ENCODE measurements around the gene CARMIL3.

Gene CARMIL3

DNA sequence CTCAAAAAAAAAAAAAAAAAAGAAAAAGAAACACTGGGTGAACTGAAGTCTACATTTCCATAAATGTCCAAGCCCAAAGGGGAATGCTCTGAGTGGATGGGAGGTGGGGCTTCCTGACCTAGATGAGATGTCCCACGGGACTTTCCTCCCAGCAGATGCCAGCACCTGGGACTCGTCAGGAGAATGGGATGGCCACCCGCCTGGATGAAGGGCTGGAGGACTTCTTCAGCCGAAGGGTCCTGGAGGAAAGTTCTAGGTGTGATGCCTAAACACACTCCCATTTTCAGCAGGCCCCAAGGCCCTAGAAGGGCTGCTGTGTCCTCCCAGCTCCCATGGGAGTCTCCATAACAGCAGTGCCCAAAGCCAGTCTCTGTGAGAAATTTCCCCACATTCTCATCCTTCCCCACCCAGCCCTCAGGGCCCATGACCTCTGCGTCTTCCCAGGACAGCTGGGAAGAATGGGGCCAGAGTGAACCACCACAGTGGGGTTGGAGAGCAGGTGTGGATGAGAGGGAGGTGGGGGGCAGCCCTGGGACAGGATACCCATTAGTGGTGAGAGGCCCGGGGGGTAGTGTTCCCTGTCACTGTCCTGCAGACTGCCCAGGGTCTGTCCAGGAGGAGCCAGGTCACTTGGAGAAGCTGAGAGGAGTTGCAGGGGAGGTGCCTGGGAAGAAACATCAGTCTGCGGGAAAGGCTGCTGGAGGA lies 12.4 kb downstream of the CARMIL3 start:
- Histone ChIP-seq H3K4me3 (ENCODE audit: low read length) (no peak overlapping the region), H4K20me1 (ENCODE audit: insufficient read depth, low read length) (no peaks in the 10 kb centered on the region), H2AFZ (ENCODE audit: low read depth, low read length) (no peak overlapping the region), H3K79me2 (ENCODE audit: low read length) (no peaks in the 10 kb centered on the region), H3K27me3 (ENCODE audit: low read depth, low read length) (no peaks in the 10 kb centered on the region), H3K9me3 (ENCODE audit: insufficient read depth, low read length) (no peaks in the 10 kb centered on the region), H3K36me3 (replicated peaks; ENCODE audit: low read depth, low read length) (no peaks in the 10 kb centered on the region), H3K4me2 (ENCODE audit: low read length) (no peak overlapping the region), H3K27ac (ENCODE audit: low read length) (no peak overlapping the region), H3K9ac (ENCODE audit: low read length) (no peak overlapping the region), H3K4me1 (ENCODE audit: low read length) (no peaks in the 10 kb centered on the region)
- TF ChIP-seq, protein P1, sequence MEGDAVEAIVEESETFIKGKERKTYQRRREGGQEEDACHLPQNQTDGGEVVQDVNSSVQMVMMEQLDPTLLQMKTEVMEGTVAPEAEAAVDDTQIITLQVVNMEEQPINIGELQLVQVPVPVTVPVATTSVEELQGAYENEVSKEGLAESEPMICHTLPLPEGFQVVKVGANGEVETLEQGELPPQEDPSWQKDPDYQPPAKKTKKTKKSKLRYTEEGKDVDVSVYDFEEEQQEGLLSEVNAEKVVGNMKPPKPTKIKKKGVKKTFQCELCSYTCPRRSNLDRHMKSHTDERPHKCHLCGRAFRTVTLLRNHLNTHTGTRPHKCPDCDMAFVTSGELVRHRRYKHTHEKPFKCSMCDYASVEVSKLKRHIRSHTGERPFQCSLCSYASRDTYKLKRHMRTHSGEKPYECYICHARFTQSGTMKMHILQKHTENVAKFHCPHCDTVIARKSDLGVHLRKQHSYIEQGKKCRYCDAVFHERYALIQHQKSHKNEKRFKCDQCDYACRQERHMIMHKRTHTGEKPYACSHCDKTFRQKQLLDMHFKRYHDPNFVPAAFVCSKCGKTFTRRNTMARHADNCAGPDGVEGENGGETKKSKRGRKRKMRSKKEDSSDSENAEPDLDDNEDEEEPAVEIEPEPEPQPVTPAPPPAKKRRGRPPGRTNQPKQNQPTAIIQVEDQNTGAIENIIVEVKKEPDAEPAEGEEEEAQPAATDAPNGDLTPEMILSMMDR (IDR thresholded peaks at IDR 0.05; ENCODE audit: low read depth, low read length) = no peak
- TF ChIP-seq EZH2phosphoT487 (IDR thresholded peaks at IDR 0.05; ENCODE audit: low read depth) = no peak

DNA sequence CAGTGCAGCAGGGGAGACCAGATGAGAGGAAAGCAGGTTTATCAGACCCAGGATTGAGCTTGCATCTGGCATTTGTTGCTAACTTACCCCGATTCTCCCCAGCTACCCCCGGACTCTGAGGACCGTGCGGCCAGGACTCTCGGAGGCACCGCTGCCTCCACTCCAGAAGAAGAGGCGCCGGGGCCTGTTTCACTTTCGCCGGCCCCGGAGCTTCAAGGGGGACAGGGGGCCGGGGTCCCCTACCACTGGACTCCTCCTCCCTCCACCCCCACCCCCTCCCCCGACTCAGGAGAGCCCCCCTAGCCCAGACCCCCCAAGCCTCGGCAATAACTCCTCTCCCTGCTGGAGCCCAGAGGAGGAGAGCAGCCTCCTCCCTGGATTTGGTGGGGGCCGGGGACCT lies 13.0 kb downstream of the CARMIL3 start:
- no peaks in the 10 kb centered on the region for H4K20me1 ChIP-seq (ENCODE audit: insufficient read depth, low read length)
- H3K4me1 ChIP-seq (ENCODE audit: low read length) = no peaks in the 10 kb centered on the region
- H3K36me3 ChIP-seq (replicated peaks; ENCODE audit: low read depth, low read length) = no peaks in the 10 kb centered on the region
- H2AFZ ChIP-seq (ENCODE audit: low read depth, low read length) = no peak overlapping the region
- no peaks in the 10 kb centered on the region for H3K27me3 ChIP-seq (ENCODE audit: low read depth, low read length)
- H3K9me3 ChIP-seq (ENCODE audit: insufficient read depth, low read length) = no peaks in the 10 kb centered on the region
- H3K4me3 ChIP-seq (ENCODE audit: low read length) = no peak overlapping the region
- no peaks in the 10 kb centered on the region for H3K79me2 ChIP-seq (ENCODE audit: low read length)
- TF ChIP-seq EZH2phosphoT487 (IDR thresholded peaks at IDR 0.05; ENCODE audit: low read depth) = no peak
- TF ChIP-seq, protein P1 (IDR thresholded peaks at IDR 0.05; ENCODE audit: low read depth, low read length) = no peak
- no peak overlapping the region for H3K9ac ChIP-seq (ENCODE audit: low read length)
- H3K4me2 ChIP-seq (ENCODE audit: low read length) = no peak overlapping the region
- no peak overlapping the region for H3K27ac ChIP-seq (ENCODE audit: low read length)

DNA sequence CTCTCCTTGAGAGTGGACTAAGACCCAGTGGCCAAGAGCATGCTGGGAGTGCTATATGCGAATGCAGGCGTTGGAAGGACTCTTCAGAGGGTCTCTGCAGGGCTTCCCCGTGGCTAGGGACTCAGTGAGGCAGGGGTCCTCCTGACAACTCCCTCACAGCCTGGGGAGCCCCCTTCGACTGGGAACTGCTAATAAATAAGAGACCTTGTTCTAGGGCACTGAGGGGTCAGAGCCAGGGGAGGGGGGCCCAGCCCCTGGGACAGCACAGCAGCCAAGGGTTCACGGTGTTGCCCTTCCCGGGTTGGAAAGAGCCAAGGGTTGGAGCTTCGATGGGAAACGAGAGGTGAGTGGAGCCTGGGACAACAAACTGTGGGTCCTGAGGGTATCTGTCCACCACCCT lies 13.6 kb downstream of the CARMIL3 start:
- Histone ChIP-seq H3K4me3 (ENCODE audit: low read length) (no peak overlapping the region), H3K27ac (ENCODE audit: low read length) (no peak overlapping the region), H3K36me3 (replicated peaks; ENCODE audit: low read depth, low read length) (no peaks in the 10 kb centered on the region), H3K4me2 (ENCODE audit: low read length) (no peak overlapping the region), H3K79me2 (ENCODE audit: low read length) (no peaks in the 10 kb centered on the region), H3K9me3 (ENCODE audit: insufficient read depth, low read length) (no peaks in the 10 kb centered on the region), H4K20me1 (ENCODE audit: insufficient read depth, low read length) (no peaks in the 10 kb centered on the region), H2AFZ (ENCODE audit: low read depth, low read length) (no peak overlapping the region), H3K4me1 (ENCODE audit: low read length) (no peaks in the 10 kb centered on the region), H3K27me3 (ENCODE audit: low read depth, low read length) (no peaks in the 10 kb centered on the region), H3K9ac (ENCODE audit: low read length) (no peak overlapping the region)
- no peak for TF ChIP-seq EZH2phosphoT487 (IDR thresholded peaks at IDR 0.05; ENCODE audit: low read depth)
- TF ChIP-seq, protein P1 (IDR thresholded peaks at IDR 0.05; ENCODE audit: low read depth, low read length) = no peak

DNA sequence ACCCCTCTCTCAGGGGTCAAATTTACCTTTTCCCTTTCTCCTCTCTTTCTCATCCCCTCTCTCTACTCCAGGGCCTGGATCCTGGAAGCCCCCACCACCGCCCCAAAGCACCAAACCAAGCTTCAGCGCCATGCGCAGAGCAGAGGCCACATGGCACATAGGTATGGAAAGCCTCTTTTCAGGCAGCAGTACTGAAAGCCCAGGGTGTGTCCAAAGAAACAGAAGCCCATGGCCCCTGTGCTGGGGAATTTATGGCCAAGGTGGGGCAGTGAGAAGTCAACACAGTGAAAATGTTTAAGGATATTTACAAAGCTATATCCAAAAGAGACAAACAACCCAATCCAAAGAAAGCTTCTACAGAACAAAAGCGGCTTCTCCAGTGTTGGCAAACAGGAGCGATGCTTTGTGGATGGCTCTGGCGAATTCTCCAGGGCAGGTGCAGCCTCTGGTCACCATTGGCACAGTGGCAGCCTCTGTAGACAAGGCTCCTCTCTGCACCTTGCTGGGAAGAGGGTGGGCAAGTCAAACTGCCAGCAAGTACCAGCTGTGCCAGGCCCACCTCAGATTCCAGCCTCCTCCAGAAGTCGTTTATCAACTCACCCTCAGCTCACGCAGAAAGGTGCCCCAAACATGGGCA lies 14.8 kb downstream of the CARMIL3 start:
- no peaks in the 10 kb centered on the region for H3K79me2 ChIP-seq (ENCODE audit: low read length)
- H3K9me3 ChIP-seq (ENCODE audit: insufficient read depth, low read length) = no peaks in the 10 kb centered on the region
- no peak overlapping the region for H3K4me3 ChIP-seq (ENCODE audit: low read length)
- no peaks in the 10 kb centered on the region for H3K4me1 ChIP-seq (ENCODE audit: low read length)
- H2AFZ ChIP-seq (ENCODE audit: low read depth, low read length) = no peak overlapping the region
- TF ChIP-seq, protein P1 (IDR thresholded peaks at IDR 0.05; ENCODE audit: low read depth, low read length) = no peak
- TF ChIP-seq EZH2phosphoT487 (IDR thresholded peaks at IDR 0.05; ENCODE audit: low read depth) = no peak
- H3K27ac ChIP-seq (ENCODE audit: low read length) = no peak overlapping the region
- H4K20me1 ChIP-seq (ENCODE audit: insufficient read depth, low read length) = no peaks in the 10 kb centered on the region
- H3K36me3 ChIP-seq (replicated peaks; ENCODE audit: low read depth, low read length) = no peaks in the 10 kb centered on the region
- H3K9ac ChIP-seq (ENCODE audit: low read length) = no peak overlapping the region
- H3K27me3 ChIP-seq (ENCODE audit: low read depth, low read length) = no peaks in the 10 kb centered on the region
- no peak overlapping the region for H3K4me2 ChIP-seq (ENCODE audit: low read length)
